ENCODE results near the gene GLUD1. TPM values are rescaled to one million over a fixed set of nuclear protein-coding genes. Genes with fewer than 3 reads are reported as not detected.

The GLUD1 gene
- total RNA-seq, 1 experiment from 2014 or later, result 105 TPM

GRCh38 chr10:87060280-87060928 lies 34.2 kb downstream of the GLUD1 start:
- peaks cover 24% of the 10 kb centered on the region for H3K36me3 ChIP-seq (ENCODE audit: low read depth)
- H3F3A ChIP-seq (ENCODE audit: insufficient read depth, low read depth), result no peaks in the 10 kb centered on the region
- H3K27me3 ChIP-seq (ENCODE audit: insufficient read depth, low read depth), result no peaks in the 10 kb centered on the region
- POLR2A ChIA-PET (ENCODE audit: unreplicated experiment), result no interaction called here
- H3K4me3 ChIP-seq, result no peak overlapping the region
- intact Hi-C loops (cut with micrococcal nuclease; ENCODE audit: unreplicated experiment), result no loop called here
- H3K4me1 ChIP-seq (replicated peaks; ENCODE audit: insufficient read depth), result no peaks in the 10 kb centered on the region
- H3K9me3 ChIP-seq (ENCODE audit: insufficient read depth, low read depth), result no peaks in the 10 kb centered on the region
- no peaks in the 10 kb centered on the region for H3K9me2 ChIP-seq (ENCODE audit: insufficient read depth)
- no peak for TF ChIP-seq EZH2 (IDR thresholded peaks at IDR 0.05; ENCODE audit: low read depth)
- no peak for TF ChIP-seq CTCF (conservative IDR thresholded peaks at IDR 0.05)
- CTCF ChIA-PET, result no interaction called here
- H4K20me1 ChIP-seq (ENCODE audit: insufficient read depth), result no peaks in the 10 kb centered on the region
- H2AFZ ChIP-seq, result no peak overlapping the region
- no peak for DNase-seq
- no peaks in the 10 kb centered on the region for H3K79me2 ChIP-seq (ENCODE audit: low read depth)
- H3K4me2 ChIP-seq, result no peak overlapping the region
- no peak overlapping the region for H3K27ac ChIP-seq
- BruUV-seq (replicated peaks), result no TSS peak

DNA sequence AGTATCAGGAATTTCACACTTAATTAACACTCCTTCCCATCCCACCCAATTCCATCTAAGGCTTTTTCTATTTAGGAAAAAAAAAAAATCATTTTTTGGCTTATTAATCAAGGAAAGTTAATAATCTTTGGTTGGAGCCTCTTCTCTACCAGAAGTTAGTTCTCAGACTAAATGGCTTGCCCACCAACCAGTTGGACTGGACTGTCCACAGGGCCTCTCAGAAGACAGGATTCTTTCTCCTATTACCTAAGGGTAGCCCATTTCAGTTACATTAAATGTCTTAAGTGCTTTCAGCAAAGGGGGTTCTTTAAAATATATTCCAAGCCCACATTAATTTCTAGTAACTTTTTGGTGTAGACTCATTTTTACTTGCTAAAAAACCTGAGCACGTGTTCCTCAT lies 35.2 kb downstream of the GLUD1 start:
- no peak overlapping the region for H3K4me3 ChIP-seq

DNA sequence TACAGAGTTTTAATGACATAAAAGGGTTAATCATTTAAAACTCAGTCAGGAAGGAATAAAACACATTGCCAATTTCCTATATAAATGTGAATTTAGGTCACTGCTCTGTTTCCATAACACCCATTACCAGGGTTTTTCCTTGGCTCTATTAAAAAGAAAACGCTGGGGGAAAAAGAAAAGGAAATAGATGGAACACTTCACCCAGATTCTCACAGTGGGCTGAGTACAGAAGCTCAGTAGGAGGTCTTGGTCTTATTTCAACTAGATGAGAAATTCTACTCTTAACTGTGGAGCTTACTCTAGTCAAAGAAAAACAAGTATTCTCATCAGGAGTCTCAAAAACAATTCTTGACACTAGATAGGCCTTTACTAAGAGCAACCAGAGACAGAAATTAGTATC lies 36.5 kb downstream of the GLUD1 start:
- H3F3A ChIP-seq (ENCODE audit: insufficient read depth, low read depth), result no peaks in the 10 kb centered on the region
- CTCF ChIA-PET, result no interaction called here
- H3K79me2 ChIP-seq (ENCODE audit: low read depth), result no peaks in the 10 kb centered on the region
- H3K4me2 ChIP-seq, result no peak overlapping the region
- intact Hi-C loops (cut with micrococcal nuclease; ENCODE audit: unreplicated experiment), result no loop called here
- peaks cover 18% of the 10 kb centered on the region for H3K36me3 ChIP-seq (ENCODE audit: low read depth)
- BruUV-seq (replicated peaks), result no TSS peak
- no peaks in the 10 kb centered on the region for H3K9me2 ChIP-seq (ENCODE audit: insufficient read depth)
- H3K4me1 ChIP-seq (replicated peaks; ENCODE audit: insufficient read depth), result no peaks in the 10 kb centered on the region
- no peak overlapping the region for H3K4me3 ChIP-seq
- TF ChIP-seq CTCF (conservative IDR thresholded peaks at IDR 0.05) (no peak), EZH2 (IDR thresholded peaks at IDR 0.05; ENCODE audit: low read depth) (no peak)
- POLR2A ChIA-PET (ENCODE audit: unreplicated experiment), result no interaction called here
- H3K27me3 ChIP-seq (ENCODE audit: insufficient read depth, low read depth), result no peaks in the 10 kb centered on the region
- H2AFZ ChIP-seq, result no peak overlapping the region
- no peaks in the 10 kb centered on the region for H4K20me1 ChIP-seq (ENCODE audit: insufficient read depth)
- H3K27ac ChIP-seq, result no peak overlapping the region
- DNase-seq, result no peak
- no peaks in the 10 kb centered on the region for H3K9me3 ChIP-seq (ENCODE audit: insufficient read depth, low read depth)

More for the DNA sequence above, 35.2 kb downstream of the GLUD1 start:
- H3K79me2 ChIP-seq (ENCODE audit: low read depth), result no peaks in the 10 kb centered on the region
- H3K36me3 ChIP-seq (ENCODE audit: low read depth), result peaks cover 20% of the 10 kb centered on the region
- ChIA-PET CTCF (interaction anchor here (0.6 kb wide), 1 partner anchor 22 kb away, joined by 3 read pairs; no protein-coding TSS in a partner anchor), POLR2A (ENCODE audit: unreplicated experiment) (no interaction called here)
- no peak overlapping the region for H3K4me2 ChIP-seq
- no peak overlapping the region for H2AFZ ChIP-seq
- H4K20me1 ChIP-seq (ENCODE audit: insufficient read depth), result no peaks in the 10 kb centered on the region
- TF ChIP-seq EZH2 (IDR thresholded peaks at IDR 0.05; ENCODE audit: low read depth) (no peak), CTCF (conservative IDR thresholded peaks at IDR 0.05) (no peak)
- no peaks in the 10 kb centered on the region for H3K9me3 ChIP-seq (ENCODE audit: insufficient read depth, low read depth)
- H3K4me1 ChIP-seq (replicated peaks; ENCODE audit: insufficient read depth), result no peaks in the 10 kb centered on the region
- no peaks in the 10 kb centered on the region for H3K27me3 ChIP-seq (ENCODE audit: insufficient read depth, low read depth)
- no TSS peak for BruUV-seq (replicated peaks)
- DNase-seq, result no peak
- no peaks in the 10 kb centered on the region for H3K9me2 ChIP-seq (ENCODE audit: insufficient read depth)
- intact Hi-C loops (cut with micrococcal nuclease; ENCODE audit: unreplicated experiment), result no loop called here
- no peaks in the 10 kb centered on the region for H3F3A ChIP-seq (ENCODE audit: insufficient read depth, low read depth)
- H3K27ac ChIP-seq, result no peak overlapping the region

Measured in PC-9 (cell line).